Activated T-cell treated with anti-CD3 and anti-CD28 coated beads, Interleukin-2, amount 50 U/mL, for 24 hours (primary cell): Measurements from ENCODE around the gene IL1F10.
A peak's percentile ranks its signal among the peaks of the same experiment; 100 is the strongest.

Source experiments
- DNase-seq: peaks from one replicate; pipeline ENCODE4 v3.0.0-alpha.2; 2020
- H3K27ac Mint-ChIP-seq: 2 replicates; pipeline ENCODE4 v1.8.0; 2020; ENCODE audit warnings: mild to moderate bottlenecking, mixed read lengths
- H3K27me3 Mint-ChIP-seq: 2 replicates; pipeline ENCODE4 v1.8.0; 2020; ENCODE audit warnings: mixed read lengths
- H3K36me3 Mint-ChIP-seq: 2 replicates; pipeline ENCODE4 v1.8.0; 2020; ENCODE audit warnings: low read depth, mixed read lengths
- H3K4me1 Mint-ChIP-seq: 2 replicates; pipeline ENCODE4 v1.8.0; 2020; ENCODE audit warnings: low read depth, mixed read lengths
- H3K4me3 Mint-ChIP-seq: 2 replicates; pipeline ENCODE4 v1.8.0; 2020; ENCODE audit warnings: mild to moderate bottlenecking, moderate library complexity, mixed read lengths
- H3K9me3 Mint-ChIP-seq: 2 replicates; pipeline ENCODE4 v1.8.0; 2020; ENCODE audit warnings: mixed read lengths

The IL1F10 gene

GRCh38 chr2:113050921-113051895 is 16.6 kb upstream of the IL1F10 start:
- peaks cover 9% of the 10 kb centered on the region for H3K36me3 Mint-ChIP-seq
- peaks cover 22% of the 10 kb centered on the region for H3K9me3 Mint-ChIP-seq
- H3K27ac Mint-ChIP-seq, result no peak overlapping the region
- peaks cover 7% of the 10 kb centered on the region for H3K4me1 Mint-ChIP-seq
- H3K27me3 Mint-ChIP-seq, result peaks cover 3% of the 10 kb centered on the region
- no peak for DNase-seq
- no peak overlapping the region for H3K4me3 Mint-ChIP-seq

GRCh38 chr2:113052396-113052917 is 15.3 kb upstream of the IL1F10 start, which contains the start of gene IL36B:
Gene IL36B, minus strand, starts transcription at chr2:113052867.
- Mint-ChIP-seq H3K4me3 (no peak within 1 kb of the TSS), H3K36me3 (peaks cover 12% of the 10 kb centered on the region), H3K27me3 (peaks cover 3% of the 10 kb centered on the region), H3K4me1 (peaks cover 14% of the 10 kb centered on the region), H3K27ac (no peak within 1 kb of the TSS), H3K9me3 (peaks cover 24% of the 10 kb centered on the region)
- DNase-seq, result no peak

GRCh38 chr2:113053666-113054065 is 14.1 kb upstream of the IL1F10 start:
- Mint-ChIP-seq H3K4me1 (peaks cover 21% of the 10 kb centered on the region), H3K4me3 (no peak overlapping the region), H3K9me3 (peaks cover 24% of the 10 kb centered on the region), H3K27ac (no peak overlapping the region), H3K27me3 (no peaks in the 10 kb centered on the region), H3K36me3 (peaks cover 12% of the 10 kb centered on the region)
- DNase-seq, result no peak

- H3K36me3 Mint-ChIP-seq, result peaks cover 12% of the 10 kb centered on the region
- no peaks in the 10 kb centered on the region for H3K27me3 Mint-ChIP-seq
- no peak for DNase-seq
- H3K9me3 Mint-ChIP-seq, result peaks cover 24% of the 10 kb centered on the region
- no peak overlapping the region for H3K4me3 Mint-ChIP-seq
- H3K27ac Mint-ChIP-seq, result no peak overlapping the region
- H3K4me1 Mint-ChIP-seq, result peaks cover 21% of the 10 kb centered on the region
Observed at GRCh38 chr2:113054066-113054465, 13.7 kb upstream of the IL1F10 start.

- Mint-ChIP-seq H3K36me3 (peaks cover 12% of the 10 kb centered on the region), H3K4me1 (peaks cover 21% of the 10 kb centered on the region), H3K4me3 (no peak overlapping the region), H3K9me3 (peaks cover 24% of the 10 kb centered on the region), H3K27ac (peak overlapping the region; percentile 74), H3K27me3 (no peaks in the 10 kb centered on the region)
- no peak for DNase-seq
Observed at GRCh38 chr2:113056521-113056920, 11.2 kb upstream of the IL1F10 start.

- H3K9me3 Mint-ChIP-seq, result peaks cover 24% of the 10 kb centered on the region
- no peak overlapping the region for H3K27ac Mint-ChIP-seq
- no peak for DNase-seq
- H3K27me3 Mint-ChIP-seq, result no peaks in the 10 kb centered on the region
- H3K36me3 Mint-ChIP-seq, result peaks cover 12% of the 10 kb centered on the region
- H3K4me3 Mint-ChIP-seq, result no peak overlapping the region
- H3K4me1 Mint-ChIP-seq, result peaks cover 21% of the 10 kb centered on the region
Observed at GRCh38 chr2:113057117-113057516, 10.7 kb upstream of the IL1F10 start.

GRCh38 chr2:113058411-113058994 is 9.3 kb upstream of the IL1F10 start:
- Mint-ChIP-seq H3K4me3 (no peak overlapping the region), H3K4me1 (peaks cover 21% of the 10 kb centered on the region), H3K36me3 (peaks cover 12% of the 10 kb centered on the region), H3K9me3 (peaks cover 24% of the 10 kb centered on the region), H3K27ac (no peak overlapping the region), H3K27me3 (no peaks in the 10 kb centered on the region)
- DNase-seq, result no peak

- no peak for DNase-seq
- Mint-ChIP-seq H3K27me3 (no peaks in the 10 kb centered on the region), H3K27ac (no peak within 1 kb of the TSS), H3K4me3 (no peak within 1 kb of the TSS), H3K4me1 (peaks cover 15% of the 10 kb centered on the region), H3K36me3 (peaks cover 12% of the 10 kb centered on the region), H3K9me3 (peaks cover 21% of the 10 kb centered on the region)
Observed at GRCh38 chr2:113058998-113059960, 8.5 kb upstream of the IL1F10 start, which contains the start of gene IL36RN. Gene IL36RN, plus strand, starts transcription at chr2:113059198. Its CDS starts 241 bp downstream, at chr2:113059439.

- Mint-ChIP-seq H3K9me3 (peaks cover 11% of the 10 kb centered on the region), H3K4me1 (peaks cover 15% of the 10 kb centered on the region), H3K27me3 (no peaks in the 10 kb centered on the region), H3K4me3 (no peak overlapping the region), H3K27ac (no peak overlapping the region), H3K36me3 (peaks cover 9% of the 10 kb centered on the region)
- DNase-seq, result no peak
Observed at GRCh38 chr2:113060396-113060795, 7.4 kb upstream of the IL1F10 start.

GRCh38 chr2:113060796-113061195 is 7.0 kb upstream of the IL1F10 start:
- peaks cover 15% of the 10 kb centered on the region for H3K4me1 Mint-ChIP-seq
- H3K36me3 Mint-ChIP-seq, result peaks cover 5% of the 10 kb centered on the region
- H3K4me3 Mint-ChIP-seq, result no peak overlapping the region
- H3K9me3 Mint-ChIP-seq, result peaks cover 7% of the 10 kb centered on the region
- DNase-seq, result no peak
- H3K27ac Mint-ChIP-seq, result no peak overlapping the region
- H3K27me3 Mint-ChIP-seq, result no peaks in the 10 kb centered on the region

- Mint-ChIP-seq H3K4me1 (peaks cover 13% of the 10 kb centered on the region), H3K36me3 (peaks cover 2% of the 10 kb centered on the region), H3K9me3 (peaks cover 2% of the 10 kb centered on the region), H3K4me3 (no peak overlapping the region), H3K27ac (no peak overlapping the region), H3K27me3 (no peaks in the 10 kb centered on the region)
- DNase-seq, result no peak
Observed at GRCh38 chr2:113061241-113061640, 6.5 kb upstream of the IL1F10 start.

GRCh38 chr2:113061896-113062770 is 5.6 kb upstream of the IL1F10 start:
- peaks cover 6% of the 10 kb centered on the region for H3K4me1 Mint-ChIP-seq
- DNase-seq, result no peak
- H3K36me3 Mint-ChIP-seq, result no peaks in the 10 kb centered on the region
- H3K27me3 Mint-ChIP-seq, result no peaks in the 10 kb centered on the region
- no peaks in the 10 kb centered on the region for H3K9me3 Mint-ChIP-seq
- no peak overlapping the region for H3K27ac Mint-ChIP-seq
- no peak overlapping the region for H3K4me3 Mint-ChIP-seq

GRCh38 chr2:113064281-113064680 is 3.5 kb upstream of the IL1F10 start:
- H3K4me3 Mint-ChIP-seq, result no peak overlapping the region
- peaks cover 2% of the 10 kb centered on the region for H3K4me1 Mint-ChIP-seq
- no peak overlapping the region for H3K27ac Mint-ChIP-seq

More at GRCh38 chr2:113064281-113064680, 3.5 kb upstream of the IL1F10 start:
- Mint-ChIP-seq H3K27me3 (no peaks in the 10 kb centered on the region), H3K36me3 (no peaks in the 10 kb centered on the region), H3K9me3 (no peaks in the 10 kb centered on the region)
- DNase-seq, result no peak
